GM21529 (cell line): Measurements from ENCODE around the gene INMT.
A peak's percentile ranks its signal among the peaks of the same experiment; 100 is the strongest.

ENCODE experiments used
- ATAC-seq: cut with Tn5 transposase; IDR thresholded peaks from one replicate; pipeline ENCODE4 v1.9.1; 2021; ENCODE audit not compliant: unreplicated experiment

Gene INMT

GRCh38 chr7:30727061-30727945 is 24.6 kb upstream of the INMT start:
- peak; percentile 54 for ATAC-seq

- ATAC-seq, result no peak
Measured at GRCh38 chr7:30728591-30729100, 23.3 kb upstream of the INMT start.

- ATAC-seq, result no peak
Measured at GRCh38 chr7:30729642-30730041, 22.3 kb upstream of the INMT start.

GRCh38 chr7:30730097-30730496 is 21.8 kb upstream of the INMT start:
- no peak for ATAC-seq

GRCh38 chr7:30730996-30731395 is 20.9 kb upstream of the INMT start:
- ATAC-seq, result no peak

- no peak for ATAC-seq
Measured at GRCh38 chr7:30731581-30731980, 20.4 kb upstream of the INMT start.

- ATAC-seq, result no peak
Measured at GRCh38 chr7:30732606-30733005, 19.3 kb upstream of the INMT start.

GRCh38 chr7:30733216-30733615 is 18.7 kb upstream of the INMT start:
- ATAC-seq, result no peak

GRCh38 chr7:30733691-30734090 is 18.2 kb upstream of the INMT start:
- no peak for ATAC-seq

GRCh38 chr7:30734497-30734896 is 17.4 kb upstream of the INMT start:
- no peak for ATAC-seq

GRCh38 chr7:30735631-30736030 is 16.3 kb upstream of the INMT start:
- no peak for ATAC-seq

GRCh38 chr7:30736291-30736690 is 15.6 kb upstream of the INMT start:
- ATAC-seq, result no peak

GRCh38 chr7:30738026-30738915 is 13.7 kb upstream of the INMT start:
- no peak for ATAC-seq

GRCh38 chr7:30739691-30740090 is 12.2 kb upstream of the INMT start:
- ATAC-seq, result no peak

- ATAC-seq, result peak; percentile 76
Measured at GRCh38 chr7:30740417-30741181, 11.3 kb upstream of the INMT start.

GRCh38 chr7:30741289-30741688 is 10.6 kb upstream of the INMT start:
- no peak for ATAC-seq

GRCh38 chr7:30743371-30744074 is 8.4 kb upstream of the INMT start:
- ATAC-seq, result no peak

- ATAC-seq, result no peak
Measured at GRCh38 chr7:30744075-30744417, 7.9 kb upstream of the INMT start.

GRCh38 chr7:30745261-30745941 is 6.5 kb upstream of the INMT start:
- no peak for ATAC-seq

GRCh38 chr7:30750010-30750409 is 1.9 kb upstream of the INMT start:
- no peak for ATAC-seq
